WTC11 (cell line): Measurements from ENCODE around the gene CTNNBIP1. TPM values are rescaled to one million over a fixed set of nuclear protein-coding genes. Genes with fewer than 3 reads are reported as not detected.
A peak's percentile ranks its signal among the peaks of the same experiment; 100 is the strongest.

Experiments
- ATAC-seq: fragments of 200-7000 bp; cut with Tn5 transposase; 2 replicates; pipeline ENCODE4 v1.10.0; 2021; ENCODE audit warnings: mild to moderate bottlenecking, moderate library complexity
- CTCF ChIA-PET: fragments of 300-600 bp; sonication (Branson Sonifier 250); formaldehyde crosslinking; loops from one replicate; lab custom pipeline; 2021; ENCODE audit warnings: antibody characterized with exemption; lab: Charles Lee
- POLR2A ChIA-PET: fragments of 350-600 bp; sonication (Branson Sonifier 250); formaldehyde crosslinking; loops from one replicate; lab custom pipeline; 2021; ENCODE audit warnings: antibody characterized with exemption; lab: Charles Lee
- DNase-seq: peaks from one replicate; pipeline ENCODE4 v3.0.0; 2021; ENCODE audit warnings: low spot score
- H3K27ac Mint-ChIP-seq: 2 replicates; pipeline ENCODE4 v1.8.0; 2021; ENCODE audit warnings: mixed read lengths
- H3K27me3 Mint-ChIP-seq: 2 replicates; pipeline ENCODE4 v1.8.0; 2021; ENCODE audit warnings: low read depth, mild to moderate bottlenecking, moderate library complexity, mixed read lengths
- H3K36me3 Mint-ChIP-seq: 2 replicates; pipeline ENCODE4 v1.8.0; 2021; ENCODE audit warnings: mixed read lengths
- H3K4me1 Mint-ChIP-seq: 2 replicates; pipeline ENCODE4 v1.8.0; 2022; ENCODE audit warnings: mixed read lengths
- H3K4me3 Mint-ChIP-seq: 2 replicates; pipeline ENCODE4 v1.8.0; 2021; ENCODE audit warnings: mild to moderate bottlenecking, moderate library complexity, mixed read lengths
- H3K9me3 Mint-ChIP-seq: 2 replicates; pipeline ENCODE4 v1.8.0; 2021; ENCODE audit warnings: mixed read lengths
- E2F5 ChIP-seq: sonication (generic); formaldehyde crosslinking; IDR thresholded peaks from 2 replicates; pipeline ENCODE4 v1.8.1; 2022; ENCODE audit warnings: mild to moderate bottlenecking, moderate library complexity, missing genetic modification reagents
- EMX1 ChIP-seq: fragments of 250-450 bp; sonication (Bioruptor Pico); IDR thresholded peaks from 2 replicates; pipeline ENCODE4 v1.8.0; 2021; ENCODE audit warnings: mild to moderate bottlenecking
- ETV6 ChIP-seq: sonication (generic); formaldehyde crosslinking; IDR thresholded peaks from 2 replicates; pipeline ENCODE4 v1.8.1; 2022; ENCODE audit warnings: mild to moderate bottlenecking, missing genetic modification reagents
- GABPB1 ChIP-seq: sonication (generic); formaldehyde crosslinking; IDR thresholded peaks from 2 replicates; pipeline ENCODE4 v1.8.1; 2023; ENCODE audit warnings: mild to moderate bottlenecking, missing genetic modification reagents
- GRHL2 ChIP-seq: fragments of 250-450 bp; sonication (Bioruptor Pico); IDR thresholded peaks from 2 replicates; pipeline ENCODE4 v1.8.0; 2022; ENCODE audit warnings: mild to moderate bottlenecking, moderate library complexity; ENCODE audit not compliant: insufficient replicate concordance, severe bottlenecking
- GTF2I ChIP-seq: fragments of 250-450 bp; sonication (Bioruptor Pico); conservative IDR thresholded peaks from 2 replicates; pipeline ENCODE4 v1.4.0; 2021; ENCODE audit warnings: mild to moderate bottlenecking
- JAZF1 ChIP-seq: fragments of 250-450 bp; sonication (Bioruptor Pico); IDR thresholded peaks from 2 replicates; pipeline ENCODE4 v1.9.0; 2021; ENCODE audit warnings: moderate library complexity, mild to moderate bottlenecking, inconsistent platforms
- MLX ChIP-seq: sonication (generic); formaldehyde crosslinking; IDR thresholded peaks from 2 replicates; pipeline ENCODE4 v1.8.1; 2023; ENCODE audit warnings: mild to moderate bottlenecking, missing genetic modification reagents, moderate library complexity
- NFATC4 ChIP-seq: fragments of 250-450 bp; sonication (Bioruptor Pico); IDR thresholded peaks from 2 replicates; pipeline ENCODE4 v1.9.0; 2021; ENCODE audit warnings: mild to moderate bottlenecking
- NFE2L1 ChIP-seq: sonication (generic); formaldehyde crosslinking; IDR thresholded peaks from 2 replicates; pipeline ENCODE4 v1.8.1; 2023; ENCODE audit warnings: missing genetic modification reagents
- NFYB ChIP-seq: sonication (generic); formaldehyde crosslinking; conservative IDR thresholded peaks from 2 replicates; pipeline ENCODE4 v1.8.0; 2022; ENCODE audit warnings: low read depth, missing genetic modification reagents
- PRDM15 ChIP-seq: sonication (generic); formaldehyde crosslinking; IDR thresholded peaks from 2 replicates; pipeline ENCODE4 v1.8.0; 2022; ENCODE audit warnings: missing genetic modification reagents
- SMAD3 ChIP-seq: sonication (generic); formaldehyde crosslinking; IDR thresholded peaks from 2 replicates; pipeline ENCODE4 v1.8.0; 2022; ENCODE audit warnings: missing genetic modification reagents, mild to moderate bottlenecking, borderline replicate concordance
- TEAD4 ChIP-seq: sonication (generic); formaldehyde crosslinking; IDR thresholded peaks from 2 replicates; pipeline ENCODE4 v1.8.0; 2022; ENCODE audit warnings: mild to moderate bottlenecking, missing genetic modification reagents
- ZMAT4 ChIP-seq: fragments of 250-450 bp; sonication (Bioruptor Pico); IDR thresholded peaks from 2 replicates; pipeline ENCODE4 v1.9.0; 2021; ENCODE audit warnings: mild to moderate bottlenecking
- ZNF121 ChIP-seq: sonication (generic); formaldehyde crosslinking; IDR thresholded peaks from 2 replicates; pipeline ENCODE4 v1.8.0; 2023; ENCODE audit warnings: missing genetic modification reagents
- ZNF263 ChIP-seq: sonication (generic); formaldehyde crosslinking; IDR thresholded peaks from 2 replicates; pipeline ENCODE4 v1.8.1; 2022; ENCODE audit warnings: low read depth, mild to moderate bottlenecking, moderate library complexity, missing genetic modification reagents
- total RNA-seq: library from RNA; stranded (reverse); gene quantifications from 3 replicates; pipeline ENCODE4 v1.2.3, GENCODE V29; 2021

CTNNBIP1 gene
- total RNA-seq, 1 experiment from 2014 or later = 58.2 TPM

- ChIA-PET POLR2A (no interaction called here), CTCF (interaction anchor here (1.3 kb wide), 1 partner anchor 11 kb away, joined by 3 read pairs; no protein-coding TSS in a partner anchor)
- Mint-ChIP-seq H3K4me1 (peaks cover 10% of the 10 kb centered on the region), H3K27ac (no peak overlapping the region; the same call in 1 of the 2 replicates), H3K27me3 (peaks cover 3% of the 10 kb centered on the region; the same call in 1 of the 2 replicates), H3K9me3 (no peaks in the 10 kb centered on the region), H3K36me3 (no peaks in the 10 kb centered on the region), H3K4me3 (no peak overlapping the region)
- peak; percentile 7 for DNase-seq
- no peak for TF ChIP-seq GABPB1 (CRISPR knock-in tag)
- TF ChIP-seq ZNF121 (CRISPR knock-in tag) = no peak
- TF ChIP-seq E2F5 (CRISPR knock-in tag) = no peak
- TF ChIP-seq NFE2L1 (CRISPR knock-in tag) = no peak
- TF ChIP-seq NFATC4 (CRISPR knock-in tag) = no peak
- TF ChIP-seq JAZF1 (CRISPR knock-in tag) = no peak
- no peak for TF ChIP-seq PRDM15 (CRISPR knock-in tag)
- TF ChIP-seq ZNF263 (CRISPR knock-in tag) = no peak
- no peak for TF ChIP-seq SMAD3
- TF ChIP-seq TEAD4 (CRISPR knock-in tag) = no peak
- TF ChIP-seq NFYB (CRISPR knock-in tag) = no peak
- TF ChIP-seq ETV6 (CRISPR knock-in tag) = no peak
- no peak for TF ChIP-seq EMX1 (CRISPR knock-in tag)
- no peak for TF ChIP-seq MLX
- no peak for TF ChIP-seq GRHL2
- no peak for ATAC-seq
Observed at GRCh38 chr1:9838946-9839345, 71.1 kb downstream of the CTNNBIP1 start.

- Mint-ChIP-seq H3K9me3 (no peaks in the 10 kb centered on the region), H3K27me3 (peaks cover 3% of the 10 kb centered on the region; the same call in 1 of the 2 replicates), H3K36me3 (no peaks in the 10 kb centered on the region), H3K4me3 (no peak overlapping the region), H3K4me1 (peaks cover 10% of the 10 kb centered on the region), H3K27ac (no peak overlapping the region)
- ChIA-PET CTCF (interaction anchor here (1.2 to 2.4 kb wide), 3 partner anchors 9 to 51 kb away, joined by 3 to 16 read pairs (median 7); no protein-coding TSS in a partner anchor), POLR2A (no interaction called here)
- no peak for ATAC-seq
- DNase-seq = no peak
- TF ChIP-seq NFE2L1 (CRISPR knock-in tag) = no peak
- no peak for TF ChIP-seq ZMAT4 (CRISPR knock-in tag)
- TF ChIP-seq GTF2I (CRISPR knock-in tag) = no peak
Observed at GRCh38 chr1:9836632-9836960, 73.5 kb downstream of the CTNNBIP1 start.
